ENCODE data around the gene QKI. TPM values are rescaled to one million over a fixed set of nuclear protein-coding genes. Genes with fewer than 3 reads are reported as not detected.

QKI gene
- total and polyA plus RNA-seq, 2 donors (not counting 3 experiments of a cell fraction or from before 2014, with no cell fraction given): 178 to 232 TPM

- Histone ChIP-seq H4K20me1 (replicated peaks; ENCODE audit: control insufficient read depth, extremely low read depth, insufficient read depth, low read length) (no peaks in the 10 kb centered on the region), H3K36me3 (ENCODE audit: control insufficient read depth in 2 of 2, extremely low read depth in 1 of 2, insufficient read depth in 2 of 2, low read length in 2 of 2) (no peaks in the 10 kb centered on the region), H3K9me3 (replicated peaks; ENCODE audit: control insufficient read depth, insufficient read depth, low read length) (no peaks in the 10 kb centered on the region), H3K79me2 (ENCODE audit: control insufficient read depth, insufficient read depth, low read length) (no peaks in the 10 kb centered on the region), H3K27me3 (ENCODE audit: control insufficient read depth in 2 of 2, insufficient read depth in 2 of 2, low read length in 2 of 2) (no peaks in the 10 kb centered on the region), H3K27ac (ENCODE audit: insufficient read depth, low read depth, low read length) (no peak overlapping the region), H3K4me2 (ENCODE audit: insufficient read depth, low read length) (no peak overlapping the region), H3K4me3 (replicated peaks in 1 of 3; ENCODE audit: insufficient read depth in 1 of 3, low read depth in 1 of 3, low read length in 3 of 3) (no peak overlapping the region), H3K9me1 (replicated peaks; ENCODE audit: control insufficient read depth, extremely low read depth, insufficient read depth, low read length) (no peaks in the 10 kb centered on the region), H3K4me1 (ENCODE audit: control insufficient read depth, extremely low read depth, insufficient read depth, low read length) (peaks cover 12% of the 10 kb centered on the region), H3K9ac (replicated peaks; ENCODE audit: extremely low read depth, insufficient read depth, low read length) (no peak overlapping the region), H2AFZ (ENCODE audit: low read depth, low read length) (no peak overlapping the region)
- dilution Hi-C loops (cut with MboI; ENCODE audit: extremely low pct_ligation_motif_present, low sequenced_read_pairs): no loop called here
- no TSS peak for BruUV-seq (replicated peaks)
- DNase-seq (ENCODE audit: low read depth, low spot score) (no peak), FAIRE-seq (no peak)
- ChIA-PET POLR2A (no interaction called here), CTCF (no interaction called here)
- TF ChIP-seq POLR2AphosphoS5 (IDR thresholded peaks at IDR 0.05; ENCODE audit: insufficient read depth, low read depth, low read length) (no peak), POLR2A (IDR thresholded peaks at IDR 0.05; ENCODE audit: low read depth, low read length) (no peak), JUN (IDR thresholded peaks at IDR 0.05; ENCODE audit: borderline replicate concordance, insufficient read depth, insufficient read length, low read depth) (no peak), CTCF (IDR thresholded peaks at IDR 0.05; ENCODE audit: extremely low read depth in 1 of 2, insufficient read depth in 1 of 2, low read depth in 1 of 2, low read length in 2 of 2) (no peak), MAX (IDR thresholded peaks at IDR 0.05; ENCODE audit: insufficient read depth, insufficient read length) (no peak), FOS (IDR thresholded peaks at IDR 0.05; ENCODE audit: borderline replicate concordance, insufficient read depth, low read length) (no peak), GATA2 (IDR thresholded peaks at IDR 0.05; ENCODE audit: insufficient read depth, insufficient read length, low read depth, low read length) (no peak), EZH2 (IDR thresholded peaks at IDR 0.05; ENCODE audit: borderline replicate concordance, low read depth, low read length, severe bottlenecking) (no peak), MYC (IDR thresholded peaks at IDR 0.05; ENCODE audit: low read depth, low read length) (no peak)
- intact Hi-C loops (cut with micrococcal nuclease): no loop called here
Observed at GRCh38 chr6:163398815-163399214, 15.7 kb upstream of the QKI start.

All from endothelial cell of umbilical vein (primary cell).